HCT116 (cell line): ENCODE results near the gene PIK3R4. TPM values are rescaled to one million over a fixed set of nuclear protein-coding genes. Genes with fewer than 3 reads are reported as not detected.

Experiments
- ATAC-seq: fragments of 200-7000 bp; cut with Tn5 transposase; 2 replicates; pipeline ENCODE4 v1.9.1; 2020; ENCODE audit warnings: mild to moderate bottlenecking, moderate library complexity
- BruUV-seq: library from RNA; stranded (reverse); fragments of 400-500 nt; replicated peaks from 2 replicates; lab custom pipeline; 2021; lab: Mats Ljungman, UMichigan
- CTCF ChIA-PET: fragments of 300-600 bp; sonication (Branson Sonifier 250); formaldehyde crosslinking; loops from one replicate; lab custom pipeline; 2021; ENCODE audit warnings: antibody characterized with exemption; lab: Charles Lee
- POLR2A ChIA-PET: fragments of 300-600, 350-600 bp; sonication (Branson Sonifier 250); formaldehyde crosslinking; loops from one replicate; lab custom pipeline; 2021; ENCODE audit warnings: antibody characterized with exemption; lab: Charles Lee
- RAD21 ChIA-PET, 2 experiments: fragments of 300-600 bp; sonication (Branson Sonifier 250); formaldehyde crosslinking; loops; one replicate each; lab custom pipeline; 2023; ENCODE audit warnings: low total read pairs in 2 of 2; ENCODE audit not compliant: uncharacterized antibody in 2 of 2, unreplicated experiment in 2 of 2, low non-redundant PET in 1 of 2; lab: Charles Lee
- DNase-seq: peaks from one replicate; pipeline ENCODE4 v3.0.0-alpha.2; 2010; ENCODE audit warnings: low read depth, low spot score
- H2AFZ ChIP-seq: fragments of 200-600 bp; shearing (Covaris generic), sonication (generic); 2 replicates; pipeline ENCODE4 v1.6.1; 2017; ENCODE audit warnings: low read depth, mixed run types, mixed read lengths, antibody characterized with exemption, low read length; ENCODE audit not compliant: poor library complexity, severe bottlenecking
- H3K27ac ChIP-seq: 2 replicates; pipeline ENCODE4 v1.5.1; 2012; ENCODE audit warnings: low read depth, low read length
- H3K27me3 ChIP-seq: fragments of 200-600 bp; sonication (generic); 2 replicates; pipeline ENCODE4 v1.6.1; 2016; ENCODE audit warnings: mixed run types, low read length, mixed read lengths; ENCODE audit not compliant: insufficient read depth
- H3K36me3 ChIP-seq, 2 experiments: fragments of 200-500 bp in 1 of 2; fragments of 200-600 bp in 1 of 2; sonication (Bioruptor generic) in 1 of 2; sonication (generic) in 1 of 2; 2 replicates each; pipeline versions ENCODE4 v1.5.1 to v1.6.1; 2014 to 2016; ENCODE audit warnings: low read length in 2 of 2, inconsistent platforms in 1 of 2, mixed read lengths in 1 of 2, mixed run types in 1 of 2; ENCODE audit not compliant: insufficient read depth in 2 of 2, control insufficient read depth in 1 of 2
- H3K4me1 ChIP-seq, 2 experiments: fragments of 200-600 bp in 1 of 2; sonication (generic) in 1 of 2; 2 replicates each; pipeline versions ENCODE4 v1.5.1 to v1.6.1; 2012 to 2017; ENCODE audit warnings: low read length in 2 of 2, inconsistent platforms in 1 of 2, mild to moderate bottlenecking in 1 of 2, mixed read lengths in 1 of 2, mixed run types in 1 of 2, moderate library complexity in 1 of 2; ENCODE audit not compliant: insufficient read depth in 2 of 2, control insufficient read depth in 1 of 2
- H3K4me2 ChIP-seq: fragments of 200-600 bp; sonication (generic); 2 replicates; pipeline ENCODE4 v1.6.1; 2017; ENCODE audit warnings: mixed run types, low read length, mixed read lengths
- H3K4me3 ChIP-seq, 2 experiments: fragments of 200-600 bp in 1 of 2; sonication (generic) in 1 of 2; replicated peaks in 1 of 2; 2 replicates each; pipeline ENCODE4 v1.5.1; 2011 to 2016; ENCODE audit warnings: low read length in 2 of 2, control low read depth in 1 of 2, low read depth in 1 of 2, mild to moderate bottlenecking in 1 of 2, mixed read lengths in 1 of 2, mixed run types in 1 of 2
- H3K79me2 ChIP-seq: fragments of 200-600 bp; sonication (generic); 2 replicates; pipeline ENCODE4 v1.6.1; 2017; ENCODE audit warnings: mild to moderate bottlenecking, mixed run types, low read length, moderate library complexity, mixed read lengths; ENCODE audit not compliant: insufficient read depth
- H3K9ac ChIP-seq: fragments of 200-600 bp; sonication (generic); 2 replicates; pipeline ENCODE4 v1.6.1; 2016; ENCODE audit warnings: low read length, mixed read lengths
- H3K9me2 ChIP-seq: fragments of 200-600 bp; sonication (generic), shearing (Covaris generic); 2 replicates; pipeline ENCODE4 v1.6.1; 2017; ENCODE audit warnings: mixed run types, mild to moderate bottlenecking, moderate library complexity; ENCODE audit not compliant: insufficient read depth
- H3K9me3 ChIP-seq, 2 experiments: fragments of 200-500 bp in 1 of 2; fragments of 200-600 bp in 1 of 2; sonication (Bioruptor generic) in 1 of 2; sonication (generic) in 1 of 2; 2 replicates each; pipeline ENCODE4 v1.6.1; 2014 to 2017; ENCODE audit warnings: low read length in 2 of 2, mixed read lengths in 2 of 2, inconsistent platforms in 1 of 2, low read depth in 1 of 2, mild to moderate bottlenecking in 1 of 2, mixed run types in 1 of 2, moderate library complexity in 1 of 2; ENCODE audit not compliant: control insufficient read depth in 1 of 2, insufficient read depth in 1 of 2
- H4K20me1 ChIP-seq: fragments of 200-600 bp; sonication (generic), shearing (Covaris generic); 2 replicates; pipeline ENCODE4 v1.6.1; 2017; ENCODE audit warnings: mixed run types, mild to moderate bottlenecking, moderate library complexity; ENCODE audit not compliant: insufficient read depth
- ATF3 ChIP-seq: IDR thresholded peaks from 2 replicates; pipeline ENCODE4 v1.6.1; 2012
- CBX3 ChIP-seq: IDR thresholded peaks from 2 replicates; pipeline ENCODE4 v1.6.1; 2012; ENCODE audit warnings: low read depth
- CEBPB ChIP-seq: IDR thresholded peaks from 2 replicates; pipeline ENCODE4 v1.6.1; 2012; ENCODE audit warnings: low read depth
- CTCF ChIP-seq, 3 experiments: fragments of 200-600 bp in 1 of 3; sonication (generic) in 1 of 3; IDR thresholded peaks in 2 of 3; conservative IDR thresholded peaks in 1 of 3; 2 replicates each; pipeline ENCODE4 v1.5.1; 2012 to 2017; ENCODE audit warnings: low read depth in 2 of 3, low read length in 2 of 3, antibody characterized with exemption in 1 of 3, borderline replicate concordance in 1 of 3, control low read depth in 1 of 3, mild to moderate bottlenecking in 1 of 3, mixed read lengths in 1 of 3, mixed run types in 1 of 3, moderate library complexity in 1 of 3; ENCODE audit not compliant: insufficient read depth in 1 of 3
- EGR1 ChIP-seq: IDR thresholded peaks from 2 replicates; pipeline ENCODE4 v1.6.1; 2012; ENCODE audit warnings: low read depth
- ELF1 ChIP-seq: IDR thresholded peaks from 2 replicates; pipeline ENCODE4 v1.6.1; 2012; ENCODE audit warnings: low read depth, borderline replicate concordance
- EZH2 ChIP-seq: fragments of 200-600 bp; sonication (generic); IDR thresholded peaks from 2 replicates; pipeline ENCODE4 v1.6.1; 2017; ENCODE audit warnings: antibody characterized with exemption, mixed run types
- EZH2phosphoT487 ChIP-seq: fragments of 200-600 bp; IDR thresholded peaks from 2 replicates; pipeline ENCODE4 v1.6.1; 2018; ENCODE audit warnings: antibody characterized with exemption, borderline replicate concordance
- FOSL1 ChIP-seq: IDR thresholded peaks from 2 replicates; pipeline ENCODE4 v1.6.1; 2012; ENCODE audit warnings: low read depth
- JUND ChIP-seq: IDR thresholded peaks from 2 replicates; pipeline ENCODE4 v1.6.1; 2012
- POLR2AphosphoS5 ChIP-seq: IDR thresholded peaks from 2 replicates; pipeline ENCODE4 v1.6.1; 2011; ENCODE audit warnings: mild to moderate bottlenecking, low read depth, low read length, moderate library complexity
- RAD21 ChIP-seq: IDR thresholded peaks from 2 replicates; pipeline ENCODE4 v1.6.1; 2012; ENCODE audit warnings: low read depth, mild to moderate bottlenecking
- SRF ChIP-seq: IDR thresholded peaks from 2 replicates; pipeline ENCODE4 v1.6.1; 2012; ENCODE audit warnings: low read depth
- YY1 ChIP-seq: IDR thresholded peaks from 2 replicates; pipeline ENCODE4 v1.6.1; 2011; ENCODE audit warnings: low read length, low read depth, moderate library complexity, mild to moderate bottlenecking; ENCODE audit not compliant: insufficient replicate concordance; ENCODE audit errors: extremely low read depth
- ZNF274 ChIP-seq: fragments of 200-500 bp; sonication (Bioruptor generic); IDR thresholded peaks from 2 replicates; pipeline ENCODE4 v1.6.1; 2014; ENCODE audit warnings: mild to moderate bottlenecking, low read depth, low read length, inconsistent platforms
- intact Hi-C: fragments of 100-400 bp; cut with micrococcal nuclease; formaldehyde crosslinking; loops from 2 replicates; pipeline ENCODE4 v1.10.0; 2022
- total RNA-seq: library from RNA; stranded (reverse); gene quantifications from one replicate; pipeline ENCODE4 v1.2.1, GENCODE V29; 2021; ENCODE audit not compliant: unreplicated experiment
- TF ChIP-seq, protein P1 (sequence below): IDR thresholded peaks from 2 replicates; pipeline ENCODE4 v1.6.1; 2012; ENCODE audit warnings: low read depth
- TF ChIP-seq, protein P2 (sequence below): IDR thresholded peaks from 2 replicates; pipeline ENCODE4 v1.6.1; 2012

PIK3R4 gene
- total RNA-seq, 1 experiment from 2014 or later, result 23.5 TPM

GRCh38 chr3:130772129-130772528, 25.5 kb upstream of the PIK3R4 start (continued):
- no peak for TF ChIP-seq CTCF (IDR thresholded peaks at IDR 0.05 in 2 of 3, conservative IDR thresholded peaks at IDR 0.05 in 1 of 3; ENCODE audit: borderline replicate concordance in 1 of 3, insufficient read depth in 1 of 3, low read depth in 2 of 3, low read length in 2 of 3)
- no peak for TF ChIP-seq CEBPB
- no peak for TF ChIP-seq JUND
- TF ChIP-seq, protein P1, sequence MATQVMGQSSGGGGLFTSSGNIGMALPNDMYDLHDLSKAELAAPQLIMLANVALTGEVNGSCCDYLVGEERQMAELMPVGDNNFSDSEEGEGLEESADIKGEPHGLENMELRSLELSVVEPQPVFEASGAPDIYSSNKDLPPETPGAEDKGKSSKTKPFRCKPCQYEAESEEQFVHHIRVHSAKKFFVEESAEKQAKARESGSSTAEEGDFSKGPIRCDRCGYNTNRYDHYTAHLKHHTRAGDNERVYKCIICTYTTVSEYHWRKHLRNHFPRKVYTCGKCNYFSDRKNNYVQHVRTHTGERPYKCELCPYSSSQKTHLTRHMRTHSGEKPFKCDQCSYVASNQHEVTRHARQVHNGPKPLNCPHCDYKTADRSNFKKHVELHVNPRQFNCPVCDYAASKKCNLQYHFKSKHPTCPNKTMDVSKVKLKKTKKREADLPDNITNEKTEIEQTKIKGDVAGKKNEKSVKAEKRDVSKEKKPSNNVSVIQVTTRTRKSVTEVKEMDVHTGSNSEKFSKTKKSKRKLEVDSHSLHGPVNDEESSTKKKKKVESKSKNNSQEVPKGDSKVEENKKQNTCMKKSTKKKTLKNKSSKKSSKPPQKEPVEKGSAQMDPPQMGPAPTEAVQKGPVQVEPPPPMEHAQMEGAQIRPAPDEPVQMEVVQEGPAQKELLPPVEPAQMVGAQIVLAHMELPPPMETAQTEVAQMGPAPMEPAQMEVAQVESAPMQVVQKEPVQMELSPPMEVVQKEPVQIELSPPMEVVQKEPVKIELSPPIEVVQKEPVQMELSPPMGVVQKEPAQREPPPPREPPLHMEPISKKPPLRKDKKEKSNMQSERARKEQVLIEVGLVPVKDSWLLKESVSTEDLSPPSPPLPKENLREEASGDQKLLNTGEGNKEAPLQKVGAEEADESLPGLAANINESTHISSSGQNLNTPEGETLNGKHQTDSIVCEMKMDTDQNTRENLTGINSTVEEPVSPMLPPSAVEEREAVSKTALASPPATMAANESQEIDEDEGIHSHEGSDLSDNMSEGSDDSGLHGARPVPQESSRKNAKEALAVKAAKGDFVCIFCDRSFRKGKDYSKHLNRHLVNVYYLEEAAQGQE, result no peak
- no peak for TF ChIP-seq ELF1
- TF ChIP-seq POLR2AphosphoS5, result no peak

GRCh38 chr3:130770644-130771043, 24.0 kb upstream of the PIK3R4 start:
- H3K4me3 ChIP-seq, result no peak overlapping the region
- H3K9me3 ChIP-seq, result no peaks in the 10 kb centered on the region
- intact Hi-C loops, result no loop called here
- BruUV-seq, result no TSS peak
- H4K20me1 ChIP-seq, result no peaks in the 10 kb centered on the region
- ATAC-seq, result no peak
- no peaks in the 10 kb centered on the region for H3K9me2 ChIP-seq
- ChIA-PET POLR2A (no interaction called here), RAD21 (no interaction called here), CTCF (no interaction called here)
- H2AFZ ChIP-seq, result no peak overlapping the region
- H3K36me3 ChIP-seq, result no peaks in the 10 kb centered on the region
- H3K27ac ChIP-seq, result no peak overlapping the region
- H3K9ac ChIP-seq, result no peak overlapping the region
- no peaks in the 10 kb centered on the region for H3K4me1 ChIP-seq
- no peak overlapping the region for H3K4me2 ChIP-seq
- DNase-seq, result no peak
- no peaks in the 10 kb centered on the region; the same call in 1 of the 2 replicates for H3K27me3 ChIP-seq
- no peaks in the 10 kb centered on the region for H3K79me2 ChIP-seq
- TF ChIP-seq YY1, result no peak
- TF ChIP-seq RAD21, result no peak
- TF ChIP-seq ATF3, result no peak
- TF ChIP-seq EGR1, result no peak
- no peak for TF ChIP-seq CEBPB
- TF ChIP-seq ELF1, result no peak
- TF ChIP-seq SRF, result no peak
- TF ChIP-seq EZH2, result no peak
- no peak for TF ChIP-seq ZNF274
- TF ChIP-seq FOSL1, result no peak
- TF ChIP-seq, protein P2, sequence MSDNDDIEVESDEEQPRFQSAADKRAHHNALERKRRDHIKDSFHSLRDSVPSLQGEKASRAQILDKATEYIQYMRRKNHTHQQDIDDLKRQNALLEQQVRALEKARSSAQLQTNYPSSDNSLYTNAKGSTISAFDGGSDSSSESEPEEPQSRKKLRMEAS, result no peak
- TF ChIP-seq EZH2phosphoT487, result no peak
- TF ChIP-seq, protein P1, result no peak
- TF ChIP-seq CBX3, result no peak
